Breast epithelium (tissue), 4 donors: ENCODE results near the gene FHOD3. TPM values are rescaled to one million over a fixed set of nuclear protein-coding genes. Genes with fewer than 3 reads are reported as not detected.
"Not testable (repeated sequence)": the region's sequence is repeated elsewhere in the genome, so short reads cannot be mapped to it uniquely, and the experiment has no call there.

Source experiments
- DNase-seq, 2 donors: peaks; one replicate each; pipeline ENCODE4 v3.0.0-alpha.2; 2019; ENCODE audit warnings: low spot score in 2 of 2
- H3K27ac ChIP-seq, 2 donors: fragments of 200-600 bp; sonication (generic) in 1 of 2; one replicate each; pipeline ENCODE4 v1.5.1; 2016 to 2019; ENCODE audit warnings: mild to moderate bottlenecking in 1 of 2
- H3K27me3 ChIP-seq, 2 donors: fragments of 200-600 bp; sonication (generic) in 1 of 2; one replicate each; pipeline versions ENCODE4 v1.5.1 to v1.6.0; 2017 to 2019; ENCODE audit warnings: control low read depth in 1 of 2, mild to moderate bottlenecking in 1 of 2
- H3K36me3 ChIP-seq: fragments of 200-600 bp; one replicate; pipeline ENCODE4 v1.5.1; 2019
- H3K4me1 ChIP-seq, 2 donors: fragments of 200-600 bp; sonication (generic); one replicate each; pipeline ENCODE4 v1.5.1; 2016 to 2019; ENCODE audit warnings: control low read depth in 1 of 2
- H3K4me3 ChIP-seq, 3 donors: fragments of 200-600 bp; sonication (generic); 1 replicate in 2 of 3; 2 replicates in 1 of 3; pipeline ENCODE4 v1.5.1; 2016 to 2019; ENCODE audit warnings: mild to moderate bottlenecking in 3 of 3, moderate library complexity in 2 of 3
- H3K9me3 ChIP-seq, 2 donors: fragments of 200-600 bp; sonication (generic) in 1 of 2; one replicate each; pipeline ENCODE4 v1.5.1; 2016 to 2019; ENCODE audit warnings: control low read depth in 1 of 2
- POLR2A ChIP-seq: fragments of 450-650 bp; IDR thresholded peaks from one replicate; pipeline ENCODE4 v1.6.1; 2016; ENCODE audit warnings: antibody characterized with exemption, mild to moderate bottlenecking, moderate library complexity
- POLR2AphosphoS5 ChIP-seq, 3 donors: sonication (generic); formaldehyde crosslinking; IDR thresholded peaks; one replicate each; pipeline ENCODE4 v1.6.1; 2017; ENCODE audit warnings: antibody characterized with exemption in 3 of 3
- intact Hi-C: fragments of 100-400 bp; cut with DNase I; formaldehyde crosslinking; loops from one replicate; pipeline ENCODE4 v1.15.1; 2023; ENCODE audit warnings: low total_unique reads
- total RNA-seq, 3 donors: library from RNA; depleted of rRNA; stranded (reverse); fragments of >200 nt; gene quantifications; one replicate each; pipeline ENCODE4 v1.1.0, GENCODE V29; 2016
- TF ChIP-seq, protein P1 (sequence below), 3 donors: fragments of 450-650 bp; IDR thresholded peaks; one replicate each; pipeline ENCODE4 v1.5.1; 2016 to 2017; ENCODE audit warnings: antibody characterized with exemption in 3 of 3, mild to moderate bottlenecking in 3 of 3, moderate library complexity in 3 of 3

FHOD3 gene
- total RNA-seq, 3 donors from 2014 or later = 1.9 to 13.1 (median 13.0) TPM

DNA sequence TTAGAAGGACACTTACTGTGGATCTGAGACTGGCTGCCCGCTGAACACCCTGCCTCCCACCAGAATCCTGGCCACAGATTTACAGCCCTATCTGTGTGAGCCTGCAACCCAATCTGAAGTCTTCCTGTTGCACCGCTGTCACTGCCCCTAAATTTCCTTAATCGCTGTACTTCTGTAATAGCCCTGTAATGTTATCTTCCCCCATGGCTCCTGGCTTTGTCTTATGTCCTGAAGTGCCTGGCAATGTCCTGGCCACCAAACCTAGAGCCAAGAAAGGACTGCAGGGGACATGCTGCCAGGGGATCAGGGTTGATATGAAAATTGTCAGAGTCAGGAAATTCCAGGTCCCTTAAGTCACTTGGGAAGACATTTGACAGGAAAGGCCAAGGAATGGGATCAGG is 52.7 kb downstream of the FHOD3 start:
- Histone ChIP-seq H3K4me1 (no peaks in the 10 kb centered on the region), H3K27me3 (no peaks in the 10 kb centered on the region), H3K9me3 (no peaks in the 10 kb centered on the region), H3K27ac (no peak overlapping the region), H3K4me3 (no peak overlapping the region), H3K36me3 (no peaks in the 10 kb centered on the region)
- DNase-seq = no peak
- intact Hi-C loops = no loop called here
- TF ChIP-seq, protein P1, sequence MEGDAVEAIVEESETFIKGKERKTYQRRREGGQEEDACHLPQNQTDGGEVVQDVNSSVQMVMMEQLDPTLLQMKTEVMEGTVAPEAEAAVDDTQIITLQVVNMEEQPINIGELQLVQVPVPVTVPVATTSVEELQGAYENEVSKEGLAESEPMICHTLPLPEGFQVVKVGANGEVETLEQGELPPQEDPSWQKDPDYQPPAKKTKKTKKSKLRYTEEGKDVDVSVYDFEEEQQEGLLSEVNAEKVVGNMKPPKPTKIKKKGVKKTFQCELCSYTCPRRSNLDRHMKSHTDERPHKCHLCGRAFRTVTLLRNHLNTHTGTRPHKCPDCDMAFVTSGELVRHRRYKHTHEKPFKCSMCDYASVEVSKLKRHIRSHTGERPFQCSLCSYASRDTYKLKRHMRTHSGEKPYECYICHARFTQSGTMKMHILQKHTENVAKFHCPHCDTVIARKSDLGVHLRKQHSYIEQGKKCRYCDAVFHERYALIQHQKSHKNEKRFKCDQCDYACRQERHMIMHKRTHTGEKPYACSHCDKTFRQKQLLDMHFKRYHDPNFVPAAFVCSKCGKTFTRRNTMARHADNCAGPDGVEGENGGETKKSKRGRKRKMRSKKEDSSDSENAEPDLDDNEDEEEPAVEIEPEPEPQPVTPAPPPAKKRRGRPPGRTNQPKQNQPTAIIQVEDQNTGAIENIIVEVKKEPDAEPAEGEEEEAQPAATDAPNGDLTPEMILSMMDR (IDR thresholded peaks at IDR 0.05) = no peak
- TF ChIP-seq POLR2AphosphoS5 (IDR thresholded peaks at IDR 0.05) = no peak
- TF ChIP-seq POLR2A = no peak

DNA sequence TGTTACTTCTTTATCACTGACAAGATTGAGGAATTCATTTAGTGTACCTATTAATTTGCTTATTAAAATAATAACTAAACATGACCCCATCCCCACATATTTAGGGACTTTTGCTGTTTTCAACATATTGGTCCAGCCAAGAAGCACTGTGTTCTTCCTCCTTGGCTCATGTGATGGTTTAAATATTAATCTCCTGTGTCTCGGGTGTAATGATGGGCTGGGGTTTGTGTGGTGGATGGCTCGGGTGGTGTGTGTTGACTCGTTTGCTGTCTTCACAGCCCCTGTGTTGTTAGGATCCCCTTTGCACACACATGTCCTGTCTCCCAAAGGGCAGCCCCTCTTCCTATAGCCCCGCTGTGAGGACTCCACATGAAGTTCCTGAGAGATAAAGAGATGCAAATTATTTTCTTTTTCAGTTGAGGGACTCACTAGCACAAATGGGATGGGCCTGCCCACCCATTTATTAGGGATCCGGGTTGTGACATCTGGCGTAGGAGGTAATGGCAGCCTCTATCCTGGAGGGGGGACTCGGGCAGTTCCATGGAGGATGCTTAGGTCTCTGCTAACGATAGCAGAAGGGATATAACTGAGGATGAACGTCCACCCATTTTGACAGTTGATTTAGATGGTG is 53.4 kb downstream of the FHOD3 start:
- Histone ChIP-seq H3K36me3 (no peaks in the 10 kb centered on the region), H3K4me1 (no peaks in the 10 kb centered on the region), H3K9me3 (no peaks in the 10 kb centered on the region), H3K27ac (no peak overlapping the region), H3K4me3 (no peak overlapping the region), H3K27me3 (no peaks in the 10 kb centered on the region)
- no peak for DNase-seq
- TF ChIP-seq POLR2AphosphoS5 (IDR thresholded peaks at IDR 0.05) = no peak
- TF ChIP-seq, protein P1 (IDR thresholded peaks at IDR 0.05) = no peak
- TF ChIP-seq POLR2A = no peak
- intact Hi-C loops = no loop called here

DNA sequence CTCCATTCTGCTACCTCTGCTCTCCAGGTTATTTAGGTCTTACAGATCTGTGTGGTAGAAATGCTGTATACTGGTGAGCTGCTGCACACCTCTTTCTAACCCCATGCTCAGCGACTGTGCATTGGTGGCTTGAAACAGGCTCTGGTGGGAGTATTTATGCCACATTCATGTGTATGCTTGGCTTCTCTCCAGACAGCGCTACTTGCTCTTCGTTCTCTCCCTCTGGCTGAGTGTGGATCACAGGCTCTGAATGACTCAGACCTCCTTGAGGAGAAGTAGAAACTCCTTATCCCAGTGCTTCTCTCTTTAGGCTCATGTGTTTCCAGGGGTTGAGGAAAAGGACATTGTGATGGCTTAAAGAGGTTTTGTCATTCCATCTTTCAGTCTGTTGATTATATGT is 54.9 kb downstream of the FHOD3 start:
- TF ChIP-seq, protein P1 (IDR thresholded peaks at IDR 0.05) = no peak
- no peak for TF ChIP-seq POLR2AphosphoS5 (IDR thresholded peaks at IDR 0.05)
- TF ChIP-seq POLR2A = no peak
- Histone ChIP-seq H3K27me3 (no peaks in the 10 kb centered on the region), H3K4me3 (no peak overlapping the region), H3K27ac (no peak overlapping the region), H3K36me3 (no peaks in the 10 kb centered on the region), H3K4me1 (no peaks in the 10 kb centered on the region), H3K9me3 (no peaks in the 10 kb centered on the region)
- intact Hi-C loops = no loop called here
- DNase-seq = no peak

DNA sequence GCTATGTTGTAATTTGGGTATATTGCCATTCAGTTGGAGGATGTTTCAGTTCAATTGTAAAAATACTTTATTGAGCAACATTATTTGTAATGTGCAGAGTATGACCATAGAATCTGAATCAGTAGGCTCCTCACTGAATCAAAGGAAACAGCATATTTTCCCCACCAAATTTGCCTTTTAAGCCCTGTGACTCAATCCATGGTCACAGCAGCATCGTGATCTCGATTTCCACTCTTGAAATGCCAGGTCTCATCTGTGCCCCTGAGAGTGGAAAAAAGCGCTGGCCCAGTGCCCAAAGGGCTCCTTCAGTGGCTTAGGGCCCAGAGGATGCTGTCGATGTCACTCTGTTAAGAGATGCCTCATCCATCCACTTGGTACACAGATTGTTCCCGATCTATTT is 57.5 kb downstream of the FHOD3 start:
- no peaks in the 10 kb centered on the region for H3K36me3 ChIP-seq
- DNase-seq = no peak
- intact Hi-C loops = no loop called here

DNA sequence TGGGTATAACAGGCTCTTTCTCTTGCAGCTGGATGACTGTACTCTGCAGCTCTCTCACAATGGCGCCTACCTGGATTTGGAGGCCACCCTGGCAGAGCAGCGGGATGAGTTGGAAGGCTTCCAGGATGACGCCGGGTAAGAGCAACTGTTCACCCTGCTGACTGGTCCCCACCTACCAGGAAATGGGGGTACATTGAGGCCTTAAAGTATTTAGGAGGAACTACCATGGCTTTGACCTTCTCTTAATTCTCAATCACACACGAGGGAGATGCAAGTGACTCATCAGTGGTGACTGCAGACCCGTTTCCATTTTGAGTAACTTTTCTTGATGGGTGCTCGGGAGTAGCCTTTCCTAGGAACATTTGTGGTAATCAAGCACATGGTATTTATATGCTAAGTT is 58.0 kb downstream of the FHOD3 start:
- intact Hi-C loops = no loop called here
- Histone ChIP-seq H3K27ac (no peak overlapping the region), H3K27me3 (no peaks in the 10 kb centered on the region), H3K4me3 (no peak overlapping the region), H3K36me3 (no peaks in the 10 kb centered on the region), H3K9me3 (no peaks in the 10 kb centered on the region), H3K4me1 (no peaks in the 10 kb centered on the region)
- TF ChIP-seq POLR2A (no peak), POLR2AphosphoS5 (IDR thresholded peaks at IDR 0.05) (no peak)
- TF ChIP-seq, protein P1 (IDR thresholded peaks at IDR 0.05) = no peak
- DNase-seq = no peak

More for the DNA sequence above, 57.5 kb downstream of the FHOD3 start:
- H3K9me3 ChIP-seq = no peaks in the 10 kb centered on the region
- no peaks in the 10 kb centered on the region for H3K27me3 ChIP-seq
- no peak overlapping the region for H3K27ac ChIP-seq
- no peaks in the 10 kb centered on the region for H3K4me1 ChIP-seq
- no peak for TF ChIP-seq POLR2AphosphoS5 (IDR thresholded peaks at IDR 0.05)
- TF ChIP-seq, protein P1 (IDR thresholded peaks at IDR 0.05) = no peak
- no peak for TF ChIP-seq POLR2A
- no peak overlapping the region for H3K4me3 ChIP-seq

DNA sequence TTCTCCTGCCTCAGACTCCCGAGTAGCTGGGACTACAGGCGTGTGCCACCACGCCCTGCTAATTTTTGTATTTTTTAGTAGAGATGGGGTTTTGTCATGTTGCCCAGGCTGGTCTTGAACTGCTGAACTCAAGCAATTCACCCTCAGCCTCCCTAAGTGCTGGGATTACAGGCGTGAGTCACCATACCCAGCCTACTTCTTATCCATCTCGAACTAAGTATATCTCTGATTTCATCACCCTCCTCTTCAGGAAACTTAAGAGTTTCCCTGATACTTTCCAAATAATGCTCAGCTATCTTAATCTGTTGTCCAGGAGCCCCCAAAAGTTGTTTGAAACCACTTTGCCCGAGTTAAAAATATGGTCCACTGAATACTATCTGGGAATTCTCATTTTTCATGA is 59.2 kb downstream of the FHOD3 start:
- DNase-seq, H3K9me3 ChIP-seq, H3K27me3 ChIP-seq, H3K4me3 ChIP-seq, intact Hi-C loops, H3K4me1 ChIP-seq, H3K27ac ChIP-seq, H3K36me3 ChIP-seq: not testable (repeated sequence)
